Naive thymus-derived CD4-positive, alpha-beta T cell (primary cell): ENCODE data around the gene TAS2R40. TPM values are rescaled to one million over a fixed set of nuclear protein-coding genes. Genes with fewer than 3 reads are reported as not detected.

ENCODE experiments used
- ATAC-seq: fragments of 150-1000 bp; cut with Tn5 transposase; 2 replicates; pipeline ENCODE4 v1.10.0; 2021; ENCODE audit warnings: mild to moderate bottlenecking, moderate library complexity
- CTCF ChIA-PET: fragments of 350-600 bp; sonication (Branson Sonifier 250); formaldehyde crosslinking; loops from one replicate; lab custom pipeline; 2021; ENCODE audit warnings: antibody characterized with exemption; lab: Charles Lee
- POLR2A ChIA-PET: fragments of 350-600 bp; sonication (Branson Sonifier 250); formaldehyde crosslinking; loops from one replicate; lab custom pipeline; 2021; ENCODE audit warnings: antibody characterized with exemption, inconsistent platforms; lab: Charles Lee
- DNase-seq, 9 donors: peaks; one replicate each; pipeline versions ENCODE4 v3.0.0 to v3.0.0-alpha.2; 2020 to 2022; ENCODE audit warnings: mixed read lengths in 1 of 9
- H3K27ac ChIP-seq: one replicate; pipeline ENCODE4 v1.7.0; 2013; ENCODE audit warnings: mild to moderate bottlenecking, low read depth, low read length, moderate library complexity
- H3K27me3 ChIP-seq, 2 donors: one replicate each; pipeline ENCODE4 v1.7.0; 2013; ENCODE audit warnings: low read length in 2 of 2, mild to moderate bottlenecking in 2 of 2, moderate library complexity in 2 of 2; ENCODE audit not compliant: control insufficient read depth in 2 of 2, insufficient read depth in 2 of 2
- H3K36me3 ChIP-seq, 3 experiments: 1 replicate in 2 of 3; 2 replicates in 1 of 3; pipeline ENCODE4 v1.7.0; 2013; ENCODE audit warnings: low read length in 3 of 3, mild to moderate bottlenecking in 3 of 3, moderate library complexity in 1 of 3; ENCODE audit not compliant: insufficient read depth in 3 of 3, control insufficient read depth in 2 of 3
- H3K4me1 ChIP-seq, 2 donors: one replicate each; pipeline ENCODE4 v1.7.0; 2013; ENCODE audit warnings: low read length in 2 of 2, mild to moderate bottlenecking in 2 of 2, moderate library complexity in 1 of 2; ENCODE audit not compliant: control insufficient read depth in 2 of 2, insufficient read depth in 2 of 2
- H3K4me3 ChIP-seq: 2 replicates; pipeline ENCODE4 v1.7.0; 2013; ENCODE audit warnings: mild to moderate bottlenecking, low read length
- H3K9me3 ChIP-seq, 3 experiments: 1 replicate in 2 of 3; 2 replicates in 1 of 3; pipeline ENCODE4 v1.7.0; 2013; ENCODE audit warnings: low read length in 3 of 3; ENCODE audit not compliant: control insufficient read depth in 2 of 3
- H3K27ac Mint-ChIP-seq, 9 donors: one replicate each; pipeline ENCODE4 v1.8.0; 2020 to 2022; ENCODE audit warnings: mixed read lengths in 9 of 9, mild to moderate bottlenecking in 8 of 9, moderate library complexity in 5 of 9, inconsistent platforms in 2 of 9
- H3K27me3 Mint-ChIP-seq, 5 donors: one replicate each; pipeline ENCODE4 v1.8.0; 2021 to 2022; ENCODE audit warnings: mixed read lengths in 5 of 5, mild to moderate bottlenecking in 1 of 5
- H3K36me3 Mint-ChIP-seq, 5 donors: one replicate each; pipeline ENCODE4 v1.8.0; 2020 to 2022; ENCODE audit warnings: mixed read lengths in 5 of 5, mild to moderate bottlenecking in 3 of 5, inconsistent platforms in 1 of 5
- H3K4me1 Mint-ChIP-seq, 7 donors: one replicate each; pipeline ENCODE4 v1.8.0; 2020 to 2022; ENCODE audit warnings: mixed read lengths in 7 of 7, mild to moderate bottlenecking in 3 of 7, inconsistent platforms in 1 of 7
- H3K4me3 Mint-ChIP-seq, 10 donors: one replicate each; pipeline ENCODE4 v1.8.0; 2020 to 2022; ENCODE audit warnings: mild to moderate bottlenecking in 10 of 10, mixed read lengths in 10 of 10, moderate library complexity in 6 of 10, inconsistent platforms in 2 of 10
- H3K9me3 Mint-ChIP-seq, 11 donors: one replicate each; pipeline ENCODE4 v1.8.0; 2020 to 2022; ENCODE audit warnings: mixed read lengths in 11 of 11, mild to moderate bottlenecking in 4 of 11, inconsistent platforms in 1 of 11, moderate library complexity in 1 of 11
- intact Hi-C, 2 donors: fragments of 100-400 bp; cut with micrococcal nuclease; formaldehyde crosslinking; loops; one replicate each; pipeline ENCODE4 v1.15.1; 2023
- polyA plus RNA-seq, 2 donors: library from polyadenylated mRNA; unstranded; fragments of 300-500 nt; fragmentation: Illumina TruSeq; gene quantifications; one replicate each; pipeline ENCODE4 v1.2.3, GENCODE V29; 2021
- total RNA-seq, 6 experiments: library from RNA in 5 of 6; stranded (reverse) in 5 of 6; gene quantifications; 1 replicate in 5 of 6; 2 replicates in 1 of 6; pipeline ENCODE4 v1.2.3 and lab custom pipeline; 2021 to 2026

The TAS2R40 gene
- total and polyA plus RNA-seq, 7 experiments from 2014 or later = not detected

GRCh38 chr7:143183024-143183423, 38.8 kb upstream of the TAS2R40 start, which contains the start of gene TAS2R39:
TAS2R39 (plus strand) TSS chr7:143183419; CDS start chr7:143183419, 0 bp downstream.
- Mint-ChIP-seq H3K36me3 (peaks cover 0 to 10% (median 0%) of the 10 kb centered on the region in 5 donors), H3K27me3 (peaks cover 14 to 31% (median 25%) of the 10 kb centered on the region in 5 donors), H3K4me1 (no peaks in the 10 kb centered on the region), H3K9me3 (peaks cover 1 to 28% (median 12%) of the 10 kb centered on the region in 11 donors), H3K4me3 (no peak within 1 kb of the TSS), H3K27ac (no peak within 1 kb of the TSS)
- DNase-seq (no peak), ATAC-seq (no peak)
- ChIA-PET POLR2A (no interaction called here), CTCF (no interaction called here)
- H3K4me1 ChIP-seq = no peaks in the 10 kb centered on the region
- H3K27me3 ChIP-seq = no peaks in the 10 kb centered on the region
- no peaks in the 10 kb centered on the region for H3K36me3 ChIP-seq
- no peak within 1 kb of the TSS for H3K4me3 ChIP-seq
- H3K27ac ChIP-seq = no peak within 1 kb of the TSS
- intact Hi-C loops = no loop called here
- H3K9me3 ChIP-seq = peaks cover 0 to 7% (median 0%) of the 10 kb centered on the region in 3 experiments

- Mint-ChIP-seq H3K9me3 (peaks cover 0 to 10% (median 4%) of the 10 kb centered on the region in 11 donors), H3K4me3 (no peak overlapping the region), H3K4me1 (no peaks in the 10 kb centered on the region), H3K36me3 (peaks cover 0 to 5% (median 0%) of the 10 kb centered on the region in 5 donors), H3K27ac (no peak overlapping the region), H3K27me3 (peaks cover 14 to 31% (median 23%) of the 10 kb centered on the region in 5 donors)
- H3K36me3 ChIP-seq = no peaks in the 10 kb centered on the region
- no peak overlapping the region for H3K4me3 ChIP-seq
- no peak overlapping the region for H3K27ac ChIP-seq
- no peaks in the 10 kb centered on the region for H3K27me3 ChIP-seq
- no peak for ATAC-seq
- ChIA-PET CTCF (no interaction called here), POLR2A (no interaction called here)
- intact Hi-C loops = no loop called here
- no peak for DNase-seq
- H3K4me1 ChIP-seq = no peaks in the 10 kb centered on the region
- H3K9me3 ChIP-seq = no peaks in the 10 kb centered on the region
Measured at GRCh38 chr7:143185551-143185950, 36.3 kb upstream of the TAS2R40 start.

- Mint-ChIP-seq H3K27ac (no peak overlapping the region), H3K27me3 (peaks cover 11 to 19% (median 14%) of the 10 kb centered on the region in 5 donors), H3K9me3 (no peaks in the 10 kb centered on the region), H3K36me3 (peaks cover 0 to 3% (median 0%) of the 10 kb centered on the region in 5 donors), H3K4me1 (no peaks in the 10 kb centered on the region), H3K4me3 (no peak overlapping the region)
- H3K9me3 ChIP-seq = no peaks in the 10 kb centered on the region
- H3K4me3 ChIP-seq = no peak overlapping the region
- H3K27me3 ChIP-seq = no peaks in the 10 kb centered on the region
- H3K27ac ChIP-seq = no peak overlapping the region
- no peaks in the 10 kb centered on the region for H3K36me3 ChIP-seq
- ChIA-PET CTCF (no interaction called here), POLR2A (no interaction called here)
- no peaks in the 10 kb centered on the region for H3K4me1 ChIP-seq
- ATAC-seq (no peak), DNase-seq (no peak)
- intact Hi-C loops = no loop called here
Measured at GRCh38 chr7:143188994-143189393, 32.8 kb upstream of the TAS2R40 start.

GRCh38 chr7:143193880-143194279, 28.0 kb upstream of the TAS2R40 start:
- Mint-ChIP-seq H3K27me3 (peaks cover 4 to 19% (median 6%) of the 10 kb centered on the region in 5 donors), H3K27ac (no peak overlapping the region), H3K9me3 (peaks cover 0 to 2% (median 0%) of the 10 kb centered on the region in 11 donors), H3K4me1 (no peaks in the 10 kb centered on the region), H3K36me3 (no peaks in the 10 kb centered on the region), H3K4me3 (no peak overlapping the region)
- intact Hi-C loops = no loop called here
- CTCF ChIA-PET = no interaction called here
- Histone ChIP-seq H3K4me1 (no peaks in the 10 kb centered on the region), H3K27ac (no peak overlapping the region), H3K9me3 (no peaks in the 10 kb centered on the region), H3K4me3 (no peak overlapping the region), H3K27me3 (no peaks in the 10 kb centered on the region), H3K36me3 (no peaks in the 10 kb centered on the region)
- POLR2A ChIA-PET = no interaction called here
- DNase-seq (no peak), ATAC-seq (no peak)

GRCh38 chr7:143199040-143199439, 22.8 kb upstream of the TAS2R40 start:
- peaks cover 0 to 2% (median 0%) of the 10 kb centered on the region in 11 donors for H3K9me3 Mint-ChIP-seq
- intact Hi-C loops = no loop called here
- H3K36me3 Mint-ChIP-seq = no peaks in the 10 kb centered on the region
- H3K27me3 Mint-ChIP-seq = peaks cover 4 to 36% (median 13%) of the 10 kb centered on the region in 5 donors
- no peak overlapping the region for H3K27ac ChIP-seq
- H3K4me3 Mint-ChIP-seq = no peak overlapping the region
- H3K27ac Mint-ChIP-seq = no peak overlapping the region
- peaks cover 0 to 3% (median 0%) of the 10 kb centered on the region in 7 donors for H3K4me1 Mint-ChIP-seq
- no peaks in the 10 kb centered on the region for H3K9me3 ChIP-seq
- DNase-seq (no peak), ATAC-seq (no peak)
- ChIA-PET CTCF (no interaction called here), POLR2A (no interaction called here)
- no peaks in the 10 kb centered on the region for H3K27me3 ChIP-seq
- H3K4me1 ChIP-seq = no peaks in the 10 kb centered on the region
- no peak overlapping the region for H3K4me3 ChIP-seq
- H3K36me3 ChIP-seq = no peaks in the 10 kb centered on the region

GRCh38 chr7:143202161-143202560, 19.7 kb upstream of the TAS2R40 start:
- Histone ChIP-seq H3K36me3 (no peaks in the 10 kb centered on the region), H3K9me3 (no peaks in the 10 kb centered on the region), H3K27ac (no peak overlapping the region), H3K4me3 (no peak overlapping the region), H3K4me1 (peaks cover 8 to 10% of the 10 kb centered on the region in 2 donors), H3K27me3 (no peaks in the 10 kb centered on the region)
- peaks cover 4 to 45% (median 13%) of the 10 kb centered on the region in 5 donors for H3K27me3 Mint-ChIP-seq
- H3K36me3 Mint-ChIP-seq = no peaks in the 10 kb centered on the region
- POLR2A ChIA-PET = no interaction called here
- no peak overlapping the region for H3K27ac Mint-ChIP-seq
- CTCF ChIA-PET = interaction anchor here (1.0 kb wide), 1 partner anchor 12 kb away, joined by 4 read pairs; no protein-coding TSS in a partner anchor
- ATAC-seq = no peak
- H3K4me3 Mint-ChIP-seq = no peak overlapping the region
- DNase-seq = no peak
- intact Hi-C loops = no loop called here
- peaks cover 8 to 25% (median 11%) of the 10 kb centered on the region in 7 donors for H3K4me1 Mint-ChIP-seq
- peaks cover 0 to 2% (median 0%) of the 10 kb centered on the region in 11 donors for H3K9me3 Mint-ChIP-seq

GRCh38 chr7:143203386-143203785, 18.5 kb upstream of the TAS2R40 start:
- ATAC-seq (no peak), DNase-seq (no peak)
- no peaks in the 10 kb centered on the region for H3K36me3 Mint-ChIP-seq
- peaks cover 8 to 10% of the 10 kb centered on the region in 2 donors for H3K4me1 ChIP-seq
- intact Hi-C loops = no loop called here
- no peaks in the 10 kb centered on the region for H3K27me3 ChIP-seq
- H3K4me1 Mint-ChIP-seq = peaks cover 8 to 25% (median 11%) of the 10 kb centered on the region in 7 donors
- H3K4me3 Mint-ChIP-seq = no peak overlapping the region
- peaks cover 0 to 2% (median 0%) of the 10 kb centered on the region in 11 donors for H3K9me3 Mint-ChIP-seq
- H3K27ac ChIP-seq = no peak overlapping the region
- H3K9me3 ChIP-seq = no peaks in the 10 kb centered on the region
- peaks cover 0 to 41% (median 13%) of the 10 kb centered on the region in 5 donors for H3K27me3 Mint-ChIP-seq
- no peak overlapping the region for H3K4me3 ChIP-seq
- POLR2A ChIA-PET = no interaction called here
- H3K27ac Mint-ChIP-seq = no peak overlapping the region
- H3K36me3 ChIP-seq = no peaks in the 10 kb centered on the region
- CTCF ChIA-PET = interaction anchor here (1.0 to 1.8 kb wide), 2 partner anchors 11 to 12 kb away, joined by 4 to 6 read pairs; no protein-coding TSS in a partner anchor
